HG02798 (cell line): ENCODE measurements around the gene HPRT1.
A peak's percentile ranks its signal among the peaks of the same experiment; 100 is the strongest.

Experiments used
- ATAC-seq: cut with Tn5 transposase; IDR thresholded peaks from one replicate; pipeline ENCODE4 v1.9.1; 2021; ENCODE audit warnings: mild to moderate bottlenecking; ENCODE audit not compliant: unreplicated experiment, poor library complexity

The HPRT1 gene

DNA sequence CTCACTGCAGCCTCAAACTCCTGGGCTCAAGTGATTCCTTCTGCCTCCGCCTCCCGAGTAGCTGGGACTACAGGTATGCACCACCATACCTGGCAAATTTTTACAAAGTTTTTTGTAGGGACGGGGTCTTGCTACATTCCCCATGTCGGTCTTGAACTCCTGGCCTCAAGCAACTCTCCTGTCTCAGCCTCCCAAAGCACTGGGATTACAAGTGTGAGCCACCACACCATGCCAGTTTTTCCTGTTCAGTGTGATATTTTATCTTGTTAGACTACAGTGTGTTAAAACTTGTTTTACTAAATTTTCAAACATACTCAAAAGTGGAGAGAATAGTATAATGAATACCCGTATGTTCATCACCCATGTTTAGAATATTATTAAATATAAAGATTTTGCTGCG, 12.1 kb downstream of the HPRT1 start:
- no peak for ATAC-seq

DNA sequence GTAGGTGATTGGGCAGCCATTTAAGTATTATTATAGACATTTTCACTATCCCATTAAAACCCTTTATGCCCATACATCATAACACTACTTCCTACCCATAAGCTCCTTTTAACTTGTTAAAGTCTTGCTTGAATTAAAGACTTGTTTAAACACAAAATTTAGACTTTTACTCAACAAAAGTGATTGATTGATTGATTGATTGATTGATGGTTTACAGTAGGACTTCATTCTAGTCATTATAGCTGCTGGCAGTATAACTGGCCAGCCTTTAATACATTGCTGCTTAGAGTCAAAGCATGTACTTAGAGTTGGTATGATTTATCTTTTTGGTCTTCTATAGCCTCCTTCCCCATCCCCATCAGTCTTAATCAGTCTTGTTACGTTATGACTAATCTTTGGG, 16.3 kb downstream of the HPRT1 start:
- no peak for ATAC-seq

- no peak for ATAC-seq
These were observed 18.4 kb downstream of the HPRT1 start for GRCh38 chrX:134478374-134478773.

- no peak for ATAC-seq
These were observed 20.1 kb downstream of the HPRT1 start for GRCh38 chrX:134480061-134480460.

GRCh38 chrX:134481339-134481738, 21.4 kb downstream of the HPRT1 start:
- no peak for ATAC-seq

GRCh38 chrX:134482371-134482770, 22.4 kb downstream of the HPRT1 start:
- no peak for ATAC-seq

DNA sequence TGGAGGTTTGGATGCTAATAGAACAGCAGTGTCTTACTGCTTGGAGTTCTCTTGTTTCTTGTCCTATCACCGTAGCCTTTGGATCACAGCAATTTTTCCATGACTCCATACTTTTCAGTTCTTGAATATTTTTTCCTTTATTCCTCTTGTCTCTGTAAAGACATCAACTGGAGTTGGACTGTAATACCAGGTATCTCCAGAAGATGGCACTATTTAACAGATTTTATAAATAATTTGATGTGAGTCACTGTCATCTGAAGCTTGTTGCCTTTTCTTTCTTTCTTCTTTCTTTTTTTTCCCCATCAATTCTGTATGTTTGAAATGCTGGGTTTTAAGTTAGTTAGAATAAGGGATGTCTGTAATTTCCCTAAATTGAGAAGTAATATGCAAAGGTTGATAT, 24.1 kb downstream of the HPRT1 start:
- ATAC-seq: no peak

DNA sequence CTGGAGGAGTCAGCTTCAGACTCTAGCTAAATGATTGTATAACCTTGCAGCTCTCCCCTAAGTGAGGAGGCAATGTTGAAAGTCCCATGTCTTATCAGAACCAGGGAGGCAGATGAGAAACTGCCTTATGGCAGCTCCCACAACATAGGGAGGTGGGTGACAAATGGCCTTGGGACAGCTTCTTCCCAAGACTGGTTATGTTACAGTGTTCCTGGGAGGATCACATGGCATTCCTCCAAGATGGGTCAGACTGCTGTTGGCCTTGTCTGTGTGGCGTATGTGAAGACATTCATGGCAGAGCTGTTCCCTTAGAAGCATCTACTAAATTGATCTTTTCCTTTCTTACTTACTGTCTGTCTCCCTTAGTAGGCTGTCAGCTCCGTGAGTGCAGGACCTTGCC, 42.0 kb downstream of the HPRT1 start:
- ATAC-seq: no peak

- ATAC-seq: no peak
These were observed 42.7 kb downstream of the HPRT1 start for GRCh38 chrX:134502686-134503085.

GRCh38 chrX:134512566-134512965, 52.6 kb downstream of the HPRT1 start:
- no peak for ATAC-seq

DNA sequence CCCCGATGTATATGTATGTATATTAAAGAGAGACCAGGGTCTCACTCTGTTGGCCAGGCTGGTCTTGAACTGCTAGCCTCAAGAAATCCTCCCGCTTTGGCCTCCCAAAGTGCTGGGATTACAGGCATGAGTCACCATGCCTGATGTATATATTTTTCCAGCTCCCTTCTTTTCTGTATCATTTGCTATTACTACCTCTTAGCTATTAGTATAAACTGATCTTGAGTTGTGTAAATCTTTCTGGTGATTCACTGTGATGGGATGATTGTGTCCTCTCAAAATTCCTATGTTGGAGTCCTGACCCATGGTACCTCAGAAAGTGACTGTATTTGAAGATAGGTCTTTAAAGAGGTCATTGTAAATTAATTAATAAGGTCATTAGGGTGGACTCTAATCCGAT, 53.1 kb downstream of the HPRT1 start:
- no peak for ATAC-seq

DNA sequence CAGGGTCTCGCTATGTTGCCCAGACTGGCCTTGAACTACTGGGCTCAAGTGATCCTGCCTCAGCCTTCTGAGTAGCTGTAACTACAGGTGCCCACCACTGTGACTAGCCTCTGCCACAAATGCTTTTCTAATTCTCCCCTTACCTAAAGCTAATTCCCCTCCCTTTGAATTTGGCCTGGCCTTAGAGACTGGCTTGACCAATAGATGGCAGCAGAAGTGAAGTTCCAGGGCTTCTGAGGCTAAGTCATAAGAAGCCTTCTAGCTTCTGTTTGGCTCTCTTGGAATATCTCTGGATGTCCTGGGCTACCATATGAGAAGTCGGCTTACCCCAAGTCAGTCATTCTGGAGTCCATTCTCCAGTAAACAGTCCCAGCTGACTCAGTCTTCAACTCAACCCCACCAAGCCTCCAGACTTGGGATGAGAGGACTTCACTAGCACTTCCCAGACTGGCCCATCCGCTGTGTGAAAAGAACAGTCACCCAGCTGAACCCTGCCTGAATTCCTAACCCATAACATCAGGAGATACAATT, 61.0 kb downstream of the HPRT1 start:
- peak; percentile 46 for ATAC-seq

- no peak for ATAC-seq
These were observed 64.2 kb downstream of the HPRT1 start for GRCh38 chrX:134524181-134524580.

- no peak for ATAC-seq
These were observed 65.3 kb downstream of the HPRT1 start for GRCh38 chrX:134525086-134525792.

DNA sequence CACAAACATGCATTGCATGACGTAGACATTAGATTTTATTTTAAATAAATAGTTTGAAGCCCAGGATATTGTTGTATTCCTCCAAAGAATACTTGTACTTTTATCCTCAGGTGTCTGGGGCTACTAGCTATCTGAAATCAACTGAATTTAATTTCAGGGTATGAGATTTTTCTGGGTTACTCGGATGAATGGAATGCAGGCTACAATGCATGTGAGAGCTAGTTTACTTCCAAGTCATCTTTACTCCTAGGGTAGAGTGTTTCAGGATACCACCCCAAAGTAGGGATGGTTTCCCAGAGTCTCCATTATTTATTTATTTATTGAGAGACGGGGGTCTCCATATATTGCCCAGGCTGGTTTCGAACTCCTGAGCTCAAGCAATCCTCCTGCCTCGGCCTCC, 66.4 kb downstream of the HPRT1 start:
- no peak for ATAC-seq

GRCh38 chrX:134528960-134529359, 69.0 kb downstream of the HPRT1 start:
- ATAC-seq: no peak

DNA sequence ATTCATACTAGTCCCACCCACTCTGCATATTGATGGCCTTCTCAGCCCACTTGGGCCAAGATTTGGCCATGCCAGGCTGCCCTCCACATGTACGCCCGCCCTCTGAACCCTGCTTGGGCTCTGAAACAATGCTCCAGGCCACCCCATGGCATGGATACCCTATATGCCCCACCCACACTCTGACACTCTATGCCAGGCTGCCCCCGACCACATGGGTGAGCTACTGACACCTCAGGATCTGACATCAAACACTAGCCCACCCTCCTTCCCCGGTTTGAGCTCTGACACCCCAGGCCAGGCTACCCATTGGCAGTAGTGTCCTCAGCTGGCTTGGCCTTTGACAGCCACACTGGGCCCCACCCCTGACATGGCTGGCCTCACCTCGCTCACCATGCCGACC, 69.5 kb downstream of the HPRT1 start:
- ATAC-seq: no peak

DNA sequence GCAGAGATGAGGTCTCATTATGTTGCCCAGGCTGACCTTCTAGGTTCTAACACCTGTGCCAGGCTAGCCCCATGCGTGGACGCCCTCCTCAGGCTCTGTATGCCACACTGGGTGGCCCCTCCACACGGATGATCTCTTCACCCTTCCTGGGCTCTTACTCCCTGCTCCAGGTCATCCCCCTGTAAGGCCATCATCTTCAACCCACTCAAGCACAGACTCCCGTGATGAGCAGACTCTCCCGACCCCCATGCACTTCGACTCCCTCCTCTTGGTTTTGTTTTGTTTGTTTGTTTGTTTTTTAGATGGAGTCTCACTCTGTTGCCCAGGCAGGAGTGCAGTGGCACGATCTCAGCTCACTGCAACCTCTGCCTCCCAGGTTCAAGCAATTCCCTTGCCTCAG, 70.9 kb downstream of the HPRT1 start:
- ATAC-seq: no peak

DNA sequence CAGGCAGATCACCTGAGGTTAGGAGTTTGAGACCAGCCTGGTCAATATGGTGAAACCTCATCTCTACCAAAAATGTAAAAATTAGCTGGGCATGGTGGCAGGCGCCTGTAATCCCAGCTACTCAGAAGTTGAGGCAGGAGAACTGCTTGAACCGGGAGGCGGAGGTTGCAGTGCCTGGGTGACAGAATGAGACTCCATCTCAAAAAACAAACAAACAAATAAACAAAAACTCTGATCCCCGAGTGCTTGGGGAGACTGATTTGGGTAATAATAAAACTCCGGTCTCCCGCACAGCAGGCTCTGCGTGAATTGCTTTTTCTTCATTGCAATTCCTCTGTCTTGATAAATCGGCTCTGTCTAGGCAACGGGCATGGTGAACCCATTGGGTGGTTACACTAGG, 73.4 kb downstream of the HPRT1 start:
- no peak for ATAC-seq

DNA sequence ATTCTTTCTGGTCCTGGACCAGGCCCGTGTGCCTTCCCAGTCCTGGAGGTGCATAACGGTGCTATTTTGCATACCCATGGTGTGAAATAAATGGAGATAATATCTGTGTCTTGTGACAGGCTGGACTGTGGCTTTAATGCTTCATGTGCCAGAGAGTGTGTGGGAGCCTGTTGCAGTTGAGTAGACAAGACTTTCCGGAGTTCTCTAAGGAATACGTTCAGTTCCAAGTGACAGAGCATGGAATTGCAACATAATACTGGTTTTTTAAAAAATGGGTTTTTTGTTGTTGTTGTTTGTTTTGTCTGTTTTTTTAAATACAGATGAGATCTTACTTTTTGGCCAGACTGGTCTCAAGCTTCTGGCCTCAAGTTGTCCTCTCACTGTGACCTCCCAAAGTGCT, 74.0 kb downstream of the HPRT1 start:
- no peak for ATAC-seq

- no peak for ATAC-seq
These were observed 77.4 kb downstream of the HPRT1 start for GRCh38 chrX:134537179-134537955.

GRCh38 chrX:134538316-134538715, 78.4 kb downstream of the HPRT1 start:
- ATAC-seq: no peak
